K562 (cell line): ENCODE data around the gene APBA2. TPM values are rescaled to one million over a fixed set of nuclear protein-coding genes. Genes with fewer than 3 reads are reported as not detected.

Source experiments
- BRD4 ChIP-seq: fragments of 200-600 bp; sonication (generic); IDR thresholded peaks from 2 replicates; pipeline ENCODE4 v1.6.1; 2017; ENCODE audit warnings: inconsistent platforms
- CSDE1 ChIP-seq, 2 experiments: fragments of 450-650 bp; IDR thresholded peaks; 2 replicates each; pipeline ENCODE4 v1.6.1; 2016; ENCODE audit warnings: mild to moderate bottlenecking in 1 of 2
- CUX1 ChIP-seq: fragments of 200-800 bp; sonication (Bioruptor generic); IDR thresholded peaks from 2 replicates; pipeline ENCODE4 v1.6.1; 2016; ENCODE audit warnings: missing genetic modification characterization, missing compliant biosample characterization
- ELF4 ChIP-seq: fragments of 450-650 bp; formaldehyde crosslinking; IDR thresholded peaks from 2 replicates; pipeline ENCODE4 v1.4.0; 2022; ENCODE audit warnings: missing genetic modification characterization
- MTA3 ChIP-seq: fragments of 450-650 bp; formaldehyde crosslinking; IDR thresholded peaks from 2 replicates; pipeline ENCODE4 v1.6.1; 2017; ENCODE audit warnings: mild to moderate bottlenecking, borderline replicate concordance
- NCOR1 ChIP-seq: fragments of 450-650 bp; IDR thresholded peaks from 2 replicates; pipeline ENCODE4 v1.6.1; 2016; ENCODE audit warnings: mild to moderate bottlenecking, moderate library complexity
- SMAD4 ChIP-seq: fragments of 250-450 bp; sonication (Bioruptor Pico); conservative IDR thresholded peaks from 2 replicates; pipeline ENCODE4 v1.8.0; 2021; ENCODE audit warnings: inconsistent platforms, mild to moderate bottlenecking, moderate library complexity
- ZNF274 ChIP-seq: IDR thresholded peaks from 2 replicates; pipeline ENCODE4 v1.6.1; 2011; ENCODE audit warnings: low read depth, mild to moderate bottlenecking, low read length, moderate library complexity, borderline replicate concordance
- polyA plus RNA-seq, 8 experiments: library from polyadenylated mRNA; depleted of rRNA in 4 of 8; stranded (reverse) in 5 of 8; unstranded in 3 of 8; fragments of >200 nt; fragmentation: Nextera tagmentation in 2 of 8; fragmentation: Illumina TruSeq in 1 of 8; extraction: Ambion mirVana in 2 of 8; extraction: Trizol in 1 of 8; gene quantifications; 2 replicates each; pipeline versions ENCODE4 v1.2.1 to v1.2.3, GENCODE V29; 2011 to 2014; ENCODE audit warnings: inconsistent platforms in 1 of 8, missing spikeins in 1 of 8
- total RNA-seq, 7 experiments: library from RNA; depleted of rRNA in 6 of 7; stranded (reverse); fragments of >200 nt in 6 of 7; fragmentation: Illumina TruSeq in 2 of 7; extraction: Trizol in 2 of 7; gene quantifications; 2 replicates each; pipeline versions ENCODE4 v1.2.1 to v1.2.3, GENCODE V29; 2011 to 2021; ENCODE audit warnings: low replicate concordance in 1 of 7

The APBA2 gene
- total and polyA plus RNA-seq, 9 of the 15 experiments (the other 6 are each of a cell fraction or from before 2014, with no cell fraction given) = 0.24 to 40.9 (median 25.2) TPM

- TF ChIP-seq CUX1 (no peak), CSDE1 (IDR thresholded peaks at IDR 0.05) (no peak), ZNF274 (no peak), SMAD4 (CRISPR knock-in tag) (0 out of 2 replicates have a peak, but pooled peaks have one; percentile 38), ELF4 (CRISPR knock-in tag) (no peak), NCOR1 (peak; percentile 46), MTA3 (no peak), BRD4 (no peak)
Observed at GRCh38 chr15:28914483-28915023, 28.8 kb downstream of the APBA2 start (continued).
